ENCODE measurements around the gene TRAF4.

DNA sequence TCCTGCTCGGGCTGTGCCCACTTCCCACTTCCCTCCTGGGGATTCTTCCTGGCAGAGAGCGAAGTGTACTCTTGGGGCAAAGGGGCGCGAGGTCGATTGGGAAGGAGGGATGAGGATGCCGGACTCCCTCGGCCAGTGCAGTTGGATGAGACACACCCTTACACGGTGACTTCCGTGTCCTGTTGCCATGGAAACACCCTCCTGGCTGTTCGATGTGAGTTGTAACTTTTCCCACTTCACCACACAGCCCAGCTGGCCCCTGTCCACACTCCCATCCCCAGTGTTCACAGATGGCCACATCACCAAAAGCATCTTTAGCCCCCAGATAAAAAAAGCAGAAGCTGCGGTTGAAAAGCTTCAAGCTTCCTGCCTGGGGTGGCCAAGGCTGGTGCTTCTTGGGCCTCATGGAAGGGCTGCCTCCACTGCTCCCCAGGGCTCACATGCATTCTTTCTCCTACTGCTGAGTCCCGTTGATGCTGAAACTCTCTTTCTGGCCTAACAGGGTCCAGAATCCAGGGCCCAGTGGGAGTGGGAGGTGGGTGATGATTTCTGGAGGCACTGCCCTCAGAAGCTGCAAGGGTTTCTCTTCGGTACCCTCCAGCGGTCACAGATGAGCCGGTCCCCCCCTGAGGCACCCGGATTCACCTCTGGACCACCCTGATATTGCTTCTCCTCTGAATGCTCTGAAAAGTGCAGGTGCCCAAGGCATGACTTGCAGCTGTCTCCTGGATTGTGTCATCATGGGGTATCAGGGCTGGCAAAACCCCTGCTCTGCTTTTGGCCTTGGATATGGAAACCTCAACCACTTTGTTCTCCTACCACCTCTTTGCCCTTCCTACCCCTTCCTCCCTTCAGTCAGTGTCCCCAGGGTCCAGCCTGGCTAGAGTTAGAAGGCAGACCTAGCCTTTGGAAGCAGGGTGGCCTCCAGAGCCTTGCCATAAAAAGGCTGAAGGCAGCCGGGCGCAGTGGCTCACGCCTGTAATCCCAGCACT lies 2.2 kb upstream of the TRAF4 start:
- TF ChIP-seq, protein P1, sequence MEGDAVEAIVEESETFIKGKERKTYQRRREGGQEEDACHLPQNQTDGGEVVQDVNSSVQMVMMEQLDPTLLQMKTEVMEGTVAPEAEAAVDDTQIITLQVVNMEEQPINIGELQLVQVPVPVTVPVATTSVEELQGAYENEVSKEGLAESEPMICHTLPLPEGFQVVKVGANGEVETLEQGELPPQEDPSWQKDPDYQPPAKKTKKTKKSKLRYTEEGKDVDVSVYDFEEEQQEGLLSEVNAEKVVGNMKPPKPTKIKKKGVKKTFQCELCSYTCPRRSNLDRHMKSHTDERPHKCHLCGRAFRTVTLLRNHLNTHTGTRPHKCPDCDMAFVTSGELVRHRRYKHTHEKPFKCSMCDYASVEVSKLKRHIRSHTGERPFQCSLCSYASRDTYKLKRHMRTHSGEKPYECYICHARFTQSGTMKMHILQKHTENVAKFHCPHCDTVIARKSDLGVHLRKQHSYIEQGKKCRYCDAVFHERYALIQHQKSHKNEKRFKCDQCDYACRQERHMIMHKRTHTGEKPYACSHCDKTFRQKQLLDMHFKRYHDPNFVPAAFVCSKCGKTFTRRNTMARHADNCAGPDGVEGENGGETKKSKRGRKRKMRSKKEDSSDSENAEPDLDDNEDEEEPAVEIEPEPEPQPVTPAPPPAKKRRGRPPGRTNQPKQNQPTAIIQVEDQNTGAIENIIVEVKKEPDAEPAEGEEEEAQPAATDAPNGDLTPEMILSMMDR (IDR thresholded peaks at IDR 0.05; ENCODE audit: low read length), result no peak
- no peak for TF ChIP-seq EZH2 (IDR thresholded peaks at IDR 0.05; ENCODE audit: borderline replicate concordance, low read length)

All from OCI-LY1 (cell line).